Measurements from ENCODE around the gene ZSCAN30. TPM values are rescaled to one million over a fixed set of nuclear protein-coding genes. Genes with fewer than 3 reads are reported as not detected.

Gene ZSCAN30
- total RNA-seq, 1 experiment from 2014 or later = 15.9 TPM

DNA sequence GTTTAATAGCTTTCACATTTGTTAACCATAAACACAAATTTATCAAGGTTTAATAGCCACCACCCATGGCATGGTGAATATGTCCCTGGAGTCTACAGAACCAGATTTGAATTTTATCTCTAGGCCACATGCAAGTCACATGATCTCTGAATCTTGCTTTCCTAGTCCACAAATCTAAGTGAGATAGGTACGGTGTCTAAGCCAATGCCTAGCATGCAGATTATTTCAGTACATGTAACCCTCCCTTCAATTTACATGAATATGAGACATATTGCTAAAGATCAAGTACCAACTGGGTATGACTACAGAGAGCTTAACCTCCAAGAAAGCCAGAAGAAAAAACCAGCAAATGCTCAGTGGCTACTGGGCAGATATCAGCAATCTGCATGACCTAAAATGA, 44.2 kb upstream of the ZSCAN30 start:
- Mint-ChIP-seq H3K4me3 (ENCODE audit: low read depth, unreplicated experiment) (no peak overlapping the region), H3K36me3 (ENCODE audit: insufficient read depth, unreplicated experiment) (peaks cover 69% of the 10 kb centered on the region), H3K27me3 (ENCODE audit: unreplicated experiment) (no peaks in the 10 kb centered on the region), H3K27ac (ENCODE audit: unreplicated experiment) (no peak overlapping the region), H3K4me1 (ENCODE audit: low read depth, unreplicated experiment) (peaks cover 13% of the 10 kb centered on the region), H3K9me3 (ENCODE audit: low read depth, unreplicated experiment) (peaks cover 3% of the 10 kb centered on the region)
- intact Hi-C loops (cut with micrococcal nuclease; ENCODE audit: unreplicated experiment) = no loop called here
- no peak for DNase-seq
- CTCF ChIA-PET = interaction anchor here (0.6 kb wide), 1 partner anchor 328 kb away, joined by 4 read pairs; no protein-coding TSS in a partner anchor
- BruUV-seq (replicated peaks) = no TSS peak
- TF ChIP-seq, protein P1, sequence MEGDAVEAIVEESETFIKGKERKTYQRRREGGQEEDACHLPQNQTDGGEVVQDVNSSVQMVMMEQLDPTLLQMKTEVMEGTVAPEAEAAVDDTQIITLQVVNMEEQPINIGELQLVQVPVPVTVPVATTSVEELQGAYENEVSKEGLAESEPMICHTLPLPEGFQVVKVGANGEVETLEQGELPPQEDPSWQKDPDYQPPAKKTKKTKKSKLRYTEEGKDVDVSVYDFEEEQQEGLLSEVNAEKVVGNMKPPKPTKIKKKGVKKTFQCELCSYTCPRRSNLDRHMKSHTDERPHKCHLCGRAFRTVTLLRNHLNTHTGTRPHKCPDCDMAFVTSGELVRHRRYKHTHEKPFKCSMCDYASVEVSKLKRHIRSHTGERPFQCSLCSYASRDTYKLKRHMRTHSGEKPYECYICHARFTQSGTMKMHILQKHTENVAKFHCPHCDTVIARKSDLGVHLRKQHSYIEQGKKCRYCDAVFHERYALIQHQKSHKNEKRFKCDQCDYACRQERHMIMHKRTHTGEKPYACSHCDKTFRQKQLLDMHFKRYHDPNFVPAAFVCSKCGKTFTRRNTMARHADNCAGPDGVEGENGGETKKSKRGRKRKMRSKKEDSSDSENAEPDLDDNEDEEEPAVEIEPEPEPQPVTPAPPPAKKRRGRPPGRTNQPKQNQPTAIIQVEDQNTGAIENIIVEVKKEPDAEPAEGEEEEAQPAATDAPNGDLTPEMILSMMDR (IDR thresholded peaks at IDR 0.05; ENCODE audit: unreplicated experiment) = no peak

DNA sequence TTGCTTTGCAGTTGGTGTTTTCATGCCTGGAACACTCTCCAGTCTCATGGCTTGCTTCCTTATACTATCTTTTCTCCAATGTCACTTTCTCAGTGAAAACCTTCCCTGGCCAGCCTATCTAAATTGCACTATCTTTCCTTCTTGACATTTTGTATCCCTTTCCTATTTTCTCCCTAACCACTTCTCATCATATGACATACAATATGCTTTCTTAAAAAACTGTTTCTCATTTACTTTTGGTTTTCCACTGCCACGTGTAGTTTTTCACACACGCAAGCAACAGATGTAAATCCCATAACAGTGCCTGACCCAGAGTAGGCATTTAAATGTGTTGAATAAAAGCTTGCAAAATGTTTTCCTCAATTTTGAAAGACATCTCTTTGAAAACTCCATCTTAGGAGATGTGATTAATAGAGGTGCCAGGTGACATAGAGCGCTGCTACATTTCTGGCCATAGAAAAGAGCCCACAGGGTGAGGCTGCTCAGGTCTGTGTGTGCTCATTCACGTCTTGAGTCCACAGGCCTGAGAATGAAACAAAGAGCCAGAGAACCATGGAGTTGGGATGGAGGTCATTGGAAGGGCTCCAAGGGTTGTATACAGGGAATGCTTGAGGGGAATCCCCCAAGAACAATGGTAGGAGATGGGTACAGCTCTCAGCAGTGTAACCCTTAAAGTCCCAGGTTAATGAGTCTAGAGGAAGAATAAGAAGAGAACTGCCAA, 41.5 kb upstream of the ZSCAN30 start:
- TF ChIP-seq, protein P1 (IDR thresholded peaks at IDR 0.05; ENCODE audit: unreplicated experiment) = no peak
- BruUV-seq (replicated peaks) = no TSS peak
- Mint-ChIP-seq H3K27me3 (ENCODE audit: unreplicated experiment) (no peaks in the 10 kb centered on the region), H3K9me3 (ENCODE audit: low read depth, unreplicated experiment) (peaks cover 5% of the 10 kb centered on the region), H3K4me3 (ENCODE audit: low read depth, unreplicated experiment) (no peak overlapping the region), H3K4me1 (ENCODE audit: low read depth, unreplicated experiment) (no peaks in the 10 kb centered on the region), H3K27ac (ENCODE audit: unreplicated experiment) (no peak overlapping the region), H3K36me3 (ENCODE audit: insufficient read depth, unreplicated experiment) (peaks cover 42% of the 10 kb centered on the region)
- DNase-seq = no peak
- intact Hi-C loops (cut with micrococcal nuclease; ENCODE audit: unreplicated experiment) = no loop called here
- CTCF ChIA-PET = no interaction called here

DNA sequence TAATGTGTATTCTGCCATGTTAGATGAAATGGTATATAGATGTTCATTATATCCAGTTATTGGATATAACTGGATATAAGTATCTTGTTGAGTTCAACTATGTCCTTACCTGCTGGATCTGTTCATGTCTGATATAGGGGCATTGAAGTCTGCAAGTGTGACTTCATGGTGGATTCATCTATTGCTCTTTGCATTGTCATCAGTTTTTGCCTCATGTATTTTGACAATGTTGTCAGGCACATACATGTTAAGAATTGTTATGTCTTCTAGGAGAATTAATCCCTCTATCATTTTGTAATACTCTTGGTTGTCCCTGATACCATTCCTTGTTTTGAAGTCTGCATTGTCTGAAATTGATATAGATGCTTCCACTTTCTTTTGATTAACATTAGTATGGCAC, 38.8 kb upstream of the ZSCAN30 start:
- Mint-ChIP-seq H3K27me3 (ENCODE audit: unreplicated experiment) (no peaks in the 10 kb centered on the region), H3K9me3 (ENCODE audit: low read depth, unreplicated experiment) (peaks cover 8% of the 10 kb centered on the region), H3K4me3 (ENCODE audit: low read depth, unreplicated experiment) (no peak overlapping the region), H3K4me1 (ENCODE audit: low read depth, unreplicated experiment) (no peaks in the 10 kb centered on the region), H3K27ac (ENCODE audit: unreplicated experiment) (no peak overlapping the region), H3K36me3 (ENCODE audit: insufficient read depth, unreplicated experiment) (peaks cover 15% of the 10 kb centered on the region)
- intact Hi-C loops (cut with micrococcal nuclease; ENCODE audit: unreplicated experiment) = no loop called here
- CTCF ChIA-PET = no interaction called here
- no TSS peak for BruUV-seq (replicated peaks)
- DNase-seq = no peak
- TF ChIP-seq, protein P1 (IDR thresholded peaks at IDR 0.05; ENCODE audit: unreplicated experiment) = no peak

DNA sequence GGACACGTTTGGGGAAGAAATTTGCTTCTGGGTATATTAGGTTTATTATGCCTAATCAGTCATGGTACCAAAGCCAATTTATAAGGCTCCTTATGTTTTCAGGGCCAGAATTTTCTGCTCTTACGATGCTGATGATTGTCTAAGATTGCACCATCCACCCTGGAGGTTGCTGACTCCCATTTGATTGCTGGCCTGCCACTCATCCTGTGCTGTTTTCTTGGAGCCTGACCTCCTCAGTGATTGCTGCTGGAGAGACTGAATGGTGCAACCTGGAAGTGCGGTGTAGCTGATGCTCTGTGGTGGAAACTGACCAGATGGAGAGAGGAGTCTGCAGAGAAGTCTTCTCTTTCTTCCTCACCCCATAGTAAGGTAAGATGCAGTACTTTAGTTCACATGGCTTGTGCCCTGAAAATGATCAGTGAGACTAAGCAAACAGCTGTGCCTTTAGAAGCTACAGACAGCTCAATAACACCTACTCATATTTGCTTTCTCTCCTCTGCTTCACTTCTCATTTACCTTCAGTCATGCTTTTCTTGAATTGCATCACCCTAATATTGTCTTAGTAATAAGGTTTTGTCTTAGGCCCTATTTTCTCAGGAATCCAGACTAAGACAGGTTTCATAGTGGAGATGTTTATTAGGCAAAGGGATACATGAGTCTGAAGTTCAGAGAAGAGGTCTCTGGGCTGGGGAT, 36.8 kb upstream of the ZSCAN30 start:
- no peak overlapping the region for H3K4me3 Mint-ChIP-seq (ENCODE audit: low read depth, unreplicated experiment)
- H3K27me3 Mint-ChIP-seq (ENCODE audit: unreplicated experiment) = no peaks in the 10 kb centered on the region
- TF ChIP-seq, protein P1 (IDR thresholded peaks at IDR 0.05; ENCODE audit: unreplicated experiment) = no peak
- CTCF ChIA-PET = no interaction called here
- H3K36me3 Mint-ChIP-seq (ENCODE audit: insufficient read depth, unreplicated experiment) = no peaks in the 10 kb centered on the region
- H3K9me3 Mint-ChIP-seq (ENCODE audit: low read depth, unreplicated experiment) = peaks cover 12% of the 10 kb centered on the region
- intact Hi-C loops (cut with micrococcal nuclease; ENCODE audit: unreplicated experiment) = no loop called here
- BruUV-seq (replicated peaks) = no TSS peak
- no peak for DNase-seq
- H3K27ac Mint-ChIP-seq (ENCODE audit: unreplicated experiment) = no peak overlapping the region
- H3K4me1 Mint-ChIP-seq (ENCODE audit: low read depth, unreplicated experiment) = no peaks in the 10 kb centered on the region
